ENCODE data around the gene TNFRSF21. TPM values are rescaled to one million over a fixed set of nuclear protein-coding genes. Genes with fewer than 3 reads are reported as not detected.
"Not testable (repeated sequence)": the region's sequence is repeated elsewhere in the genome, so short reads cannot be mapped to it uniquely, and the experiment has no call there.

The TNFRSF21 gene
- total and polyA plus RNA-seq, 11 donors: 2.7 to 18.1 (median 5.6) TPM

GRCh38 chr6:47336334-47336733 lies 26.6 kb upstream of the TNFRSF21 start:
- TF ChIP-seq POLR2A (IDR thresholded peaks at IDR 0.05) (no peak), CTCF (IDR thresholded peaks at IDR 0.05) (no peak)
- no peak for DNase-seq
- H3K27ac ChIP-seq: no peak overlapping the region
- no peaks in the 10 kb centered on the region for H3K27me3 ChIP-seq
- no peaks in the 10 kb centered on the region for H3K4me1 ChIP-seq
- intact Hi-C loops (cut with DNase I): no loop called here
- peaks cover 0 to 9% (median 0%) of the 10 kb centered on the region in 12 donors for H3K9me3 ChIP-seq
- H3K36me3 ChIP-seq: no peaks in the 10 kb centered on the region
- H3K4me3 ChIP-seq: no peak overlapping the region
- ATAC-seq: no peak

GRCh38 chr6:47335466-47335865 lies 25.8 kb upstream of the TNFRSF21 start:
- 71 to 85% (median 76%) methylated on average over 6 of the region's 6 CpGs for WGBS, 4 donors
- no peaks in the 10 kb centered on the region for H3K4me1 ChIP-seq
- H3K4me3 ChIP-seq: no peak overlapping the region
- no peaks in the 10 kb centered on the region for H3K36me3 ChIP-seq
- TF ChIP-seq POLR2A (IDR thresholded peaks at IDR 0.05) (no peak), CTCF (IDR thresholded peaks at IDR 0.05) (no peak)
- ATAC-seq (no peak), DNase-seq (no peak)
- peaks cover 0 to 9% (median 0%) of the 10 kb centered on the region in 12 donors for H3K9me3 ChIP-seq
- no peaks in the 10 kb centered on the region for H3K27me3 ChIP-seq
- no peak overlapping the region for H3K27ac ChIP-seq
- intact Hi-C loops (cut with DNase I): no loop called here

- Histone ChIP-seq H3K36me3 (no peaks in the 10 kb centered on the region), H3K27ac (no peak overlapping the region), H3K4me1 (no peaks in the 10 kb centered on the region), H3K27me3 (no peaks in the 10 kb centered on the region), H3K9me3 (peaks cover 0 to 9% (median 0%) of the 10 kb centered on the region in 12 donors), H3K4me3 (no peak overlapping the region)
- no peak for TF ChIP-seq CTCF (IDR thresholded peaks at IDR 0.05)
- no peak for TF ChIP-seq POLR2A (IDR thresholded peaks at IDR 0.05)
- ATAC-seq: no peak
- intact Hi-C loops (cut with DNase I): no loop called here
- no peak for DNase-seq
These were observed 24.6 kb upstream of the TNFRSF21 start for GRCh38 chr6:47334334-47334733.

- H3K36me3 ChIP-seq; intact Hi-C loops (cut with DNase I); H3K4me3 ChIP-seq; H3K9me3 ChIP-seq; H3K27ac ChIP-seq; DNase-seq; H3K4me1 ChIP-seq; ATAC-seq: not testable (repeated sequence)
- H3K27me3 ChIP-seq: peaks cover 0 to 13% (median 0%) of the 10 kb centered on the region in 9 donors
- 84 to 94% (median 92%) methylated on average over 3 of the region's 3 CpGs for WGBS, 4 donors
These were observed 18.9 kb upstream of the TNFRSF21 start for GRCh38 chr6:47328606-47329005.

GRCh38 chr6:47328139-47328538 lies 18.4 kb upstream of the TNFRSF21 start:
- H3K27ac ChIP-seq; H3K9me3 ChIP-seq; DNase-seq; H3K4me3 ChIP-seq; intact Hi-C loops (cut with DNase I); H3K4me1 ChIP-seq; ATAC-seq; H3K36me3 ChIP-seq: not testable (repeated sequence)
- 74 to 86% (median 76%) methylated on average over 3 to 4 of the region's 4 CpGs for WGBS, 4 donors
- H3K27me3 ChIP-seq: peaks cover 0 to 17% (median 0%) of the 10 kb centered on the region in 9 donors

Data from heart left ventricle (tissue), 16 donors.